Liver (tissue), 10 donors: ENCODE results near the gene SLC25A28. TPM values are rescaled to one million over a fixed set of nuclear protein-coding genes. Genes with fewer than 3 reads are reported as not detected.

ENCODE experiments used
- DNase-seq: peaks from one replicate; pipeline ENCODE4 v3.0.0-alpha.2; 2017; ENCODE audit warnings: low spot score
- H3K27ac ChIP-seq, 2 donors: one replicate each; pipeline ENCODE4 v1.7.0; 2013; ENCODE audit warnings: inconsistent platforms in 2 of 2, low read length in 2 of 2, control low read depth in 1 of 2, low read depth in 1 of 2, mild to moderate bottlenecking in 1 of 2
- H3K27me3 ChIP-seq, 4 donors: one replicate each; pipeline versions ENCODE4 v1.6.1 to v1.7.0; 2013; ENCODE audit warnings: low read length in 3 of 4, inconsistent platforms in 1 of 4, mild to moderate bottlenecking in 1 of 4, moderate library complexity in 1 of 4; ENCODE audit not compliant: control insufficient read depth in 4 of 4, insufficient read depth in 4 of 4
- H3K36me3 ChIP-seq, 4 donors: one replicate each; pipeline versions ENCODE4 v1.6.1 to v1.7.0; 2013; ENCODE audit warnings: low read length in 3 of 4, mild to moderate bottlenecking in 3 of 4, low read depth in 1 of 4, moderate library complexity in 1 of 4; ENCODE audit not compliant: control insufficient read depth in 4 of 4, insufficient read depth in 3 of 4
- H3K4me1 ChIP-seq, 4 donors: one replicate each; pipeline versions ENCODE4 v1.6.1 to v1.7.0; 2013; ENCODE audit warnings: low read length in 3 of 4, mild to moderate bottlenecking in 3 of 4, moderate library complexity in 1 of 4; ENCODE audit not compliant: control insufficient read depth in 4 of 4, insufficient read depth in 4 of 4
- H3K4me3 ChIP-seq, 3 donors: one replicate each; pipeline versions ENCODE4 v1.6.1 to v1.7.0; 2013; ENCODE audit warnings: low read length in 3 of 3, control low read depth in 1 of 3, low read depth in 1 of 3, mild to moderate bottlenecking in 1 of 3
- H3K9ac ChIP-seq, 2 donors: one replicate each; pipeline ENCODE4 v1.7.0; 2013; ENCODE audit warnings: low read length in 2 of 2, mild to moderate bottlenecking in 2 of 2, moderate library complexity in 2 of 2, control low read depth in 1 of 2, low read depth in 1 of 2
- H3K9me3 ChIP-seq, 4 donors: one replicate each; pipeline versions ENCODE4 v1.6.1 to v1.7.0; 2013; ENCODE audit warnings: low read length in 3 of 4; ENCODE audit not compliant: control insufficient read depth in 4 of 4
- GABPA ChIP-seq, 2 donors: IDR thresholded peaks in 1 of 2; conservative IDR thresholded peaks in 1 of 2; 2 replicates each; pipeline ENCODE4 v1.6.1; 2016; ENCODE audit warnings: antibody characterized with exemption in 2 of 2, mild to moderate bottlenecking in 1 of 2, moderate library complexity in 1 of 2
- RAD21 ChIP-seq, 2 donors: IDR thresholded peaks; 2 replicates each; pipeline ENCODE4 v1.6.1; 2016; ENCODE audit warnings: antibody characterized with exemption in 2 of 2, mild to moderate bottlenecking in 2 of 2
- RXRA ChIP-seq, 2 donors: IDR thresholded peaks; 2 replicates each; pipeline ENCODE4 v1.6.1; 2017 to 2018; ENCODE audit warnings: antibody characterized with exemption in 2 of 2, mild to moderate bottlenecking in 1 of 2
- WGBS: extraction: QIAGEN DNeasy Blood & Tissue Kit; methylation state at CpG from one replicate; pipeline ENCODE4 v1.1.7; 2013; 5-methylcytosine and 5-hydroxymethylcytosine counted together
- polyA plus RNA-seq, 2 donors: library from polyadenylated mRNA; stranded (reverse) in 1 of 2; unstranded in 1 of 2; fragments of 200-250 nt in 1 of 2; fragments of >200 nt in 1 of 2; fragmentation: Nextera tagmentation in 1 of 2; extraction: Ambion mirVana in 1 of 2; gene quantifications; one replicate each; pipeline versions ENCODE4 v1.2.1 to v1.2.3, GENCODE V29; 2013 to 2015
- small RNA-seq: library from RNA; depleted of rRNA; stranded (forward); fragments of <200 nt; gene quantifications from one replicate; pipeline ENCODE3, GENCODE V24; 2014
- total RNA-seq, 2 donors: library from RNA; depleted of rRNA; stranded (reverse); fragments of >200 nt; gene quantifications; one replicate each; pipeline ENCODE4 v1.2.3, GENCODE V29; 2014
- donor health status: healthy.
- donor health status: healthy.
- donor health status: healthy.
- donor health status: healthy.
- donor health status: healthy.

The SLC25A28 gene
- total and polyA plus RNA-seq, 4 donors: 11.8 to 28.6 (median 16.8) TPM

DNA sequence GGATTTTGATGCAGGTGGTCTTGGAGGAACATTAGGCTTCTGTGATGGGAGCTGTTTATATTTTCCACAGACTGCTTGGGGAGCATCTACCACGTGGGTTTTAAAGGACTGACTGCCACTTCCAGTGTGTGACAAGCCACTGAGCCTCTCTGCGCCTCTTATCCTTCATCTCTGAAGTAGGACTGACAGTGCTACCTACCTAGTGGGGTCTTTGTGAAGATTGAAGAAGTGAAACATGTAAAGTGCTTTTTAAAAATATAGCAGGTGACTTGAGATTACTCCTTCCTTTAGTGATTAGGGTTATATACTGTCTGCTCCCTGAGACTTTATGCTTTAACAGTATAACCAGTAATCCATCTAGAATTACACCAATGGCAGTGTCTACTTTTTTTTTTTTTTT, 57.6 kb downstream of the SLC25A28 start:
- TF ChIP-seq GABPA (IDR thresholded peaks at IDR 0.05 in 1 of 2, conservative IDR thresholded peaks at IDR 0.05 in 1 of 2): no peak
- TF ChIP-seq RAD21 (IDR thresholded peaks at IDR 0.05): no peak
- no peak for TF ChIP-seq RXRA (IDR thresholded peaks at IDR 0.05)
- H3K4me3 ChIP-seq: no peak overlapping the region
- 71% methylated on average over 2 of the region's 2 CpGs for WGBS
- H3K27me3 ChIP-seq: peaks cover 0 to 3% (median 0%) of the 10 kb centered on the region in 4 donors
- no peaks in the 10 kb centered on the region for H3K9me3 ChIP-seq
- no peaks in the 10 kb centered on the region for H3K36me3 ChIP-seq
- no peak overlapping the region for H3K27ac ChIP-seq
- H3K9ac ChIP-seq: no peak overlapping the region
- no peaks in the 10 kb centered on the region for H3K4me1 ChIP-seq
- DNase-seq: no peak

Small RNA genes within 50 kb of the gene (small RNA-seq; reads per million reads assigned to genes)
- gene AL133353.1: not detected

Other genes starting within 250 kb of the SLC25A28 start
- gene GOT1, start 189.8 kb downstream of the SLC25A28 start, total RNA-seq: 100 to 1,000 TPM in 1 of 2 donors, 10 to 100 TPM in 1; 73.5 to 137 TPM
- 100 to 1,000 TPM; 109 to 271 TPM for gene GOT1, start 189.8 kb downstream of the SLC25A28 start, polyA plus RNA-seq
- gene NKX2-3, start 87.5 kb downstream of the SLC25A28 start, total RNA-seq: under 1 TPM in 1 of 2 donors, not detected in 1; 0.09 TPM
- gene NKX2-3, start 87.5 kb downstream of the SLC25A28 start, polyA plus RNA-seq: under 1 TPM in 1 of 2 donors, not detected in 1; 0.06 TPM
- 10 to 100 TPM; 15.0 to 27.2 TPM for gene ENTPD7, start 39.1 kb upstream of the SLC25A28 start, total RNA-seq
- gene ENTPD7, start 39.1 kb upstream of the SLC25A28 start, polyA plus RNA-seq: 1 to 10 TPM; 2.0 to 9.2 TPM
- gene COX15, start 111.7 kb upstream of the SLC25A28 start, total RNA-seq: 10 to 100 TPM; 22.6 to 25.2 TPM
- gene COX15, start 111.7 kb upstream of the SLC25A28 start, polyA plus RNA-seq: 10 to 100 TPM; 13.4 to 19.0 TPM
- gene CUTC, start 111.8 kb upstream of the SLC25A28 start, total RNA-seq: 10 to 100 TPM; 10.3 to 19.6 TPM
- 10 to 100 TPM; 15.0 to 23.4 TPM for gene CUTC, start 111.8 kb upstream of the SLC25A28 start, polyA plus RNA-seq
- gene ABCC2, start 162.2 kb upstream of the SLC25A28 start, total RNA-seq: 100 to 1,000 TPM in 1 of 2 donors, 10 to 100 TPM in 1; 45.6 to 234 TPM
- 10 to 100 TPM; 67.7 to 72.5 TPM for gene ABCC2, start 162.2 kb upstream of the SLC25A28 start, polyA plus RNA-seq